ENCODE measurements around the gene PTPRN2.
"Not testable (repeated sequence)": the region's sequence is repeated elsewhere in the genome, so short reads cannot be mapped to it uniquely, and the experiment has no call there.

Gene PTPRN2

GRCh38 chr7:157782041-157782440, 805.6 kb downstream of the PTPRN2 start:
- DNase-seq: peak in 2 of 14 donors; percentile 12 to 22

DNA sequence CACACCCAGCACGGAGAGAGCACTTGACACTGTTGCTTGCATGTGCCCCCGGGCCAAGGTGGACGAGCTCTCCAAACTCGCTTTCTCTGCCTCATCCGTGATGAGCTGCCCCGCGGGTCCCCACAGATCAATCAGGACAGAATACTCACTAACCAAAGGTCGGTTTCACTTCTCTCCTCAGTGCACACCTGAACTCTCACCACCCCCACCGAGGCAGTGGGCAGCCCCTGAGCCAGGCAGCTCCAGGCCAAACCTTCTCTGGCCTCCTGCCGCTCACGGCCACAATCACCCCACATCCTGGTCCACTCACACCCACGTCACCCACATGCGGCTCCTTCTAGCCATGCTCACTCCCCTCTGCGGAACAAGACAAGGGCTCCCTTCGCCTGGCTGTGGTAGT, 806.9 kb downstream of the PTPRN2 start:
- no peak for DNase-seq

GRCh38 chr7:157780312-157780711, 807.3 kb downstream of the PTPRN2 start:
- no peak for DNase-seq

DNA sequence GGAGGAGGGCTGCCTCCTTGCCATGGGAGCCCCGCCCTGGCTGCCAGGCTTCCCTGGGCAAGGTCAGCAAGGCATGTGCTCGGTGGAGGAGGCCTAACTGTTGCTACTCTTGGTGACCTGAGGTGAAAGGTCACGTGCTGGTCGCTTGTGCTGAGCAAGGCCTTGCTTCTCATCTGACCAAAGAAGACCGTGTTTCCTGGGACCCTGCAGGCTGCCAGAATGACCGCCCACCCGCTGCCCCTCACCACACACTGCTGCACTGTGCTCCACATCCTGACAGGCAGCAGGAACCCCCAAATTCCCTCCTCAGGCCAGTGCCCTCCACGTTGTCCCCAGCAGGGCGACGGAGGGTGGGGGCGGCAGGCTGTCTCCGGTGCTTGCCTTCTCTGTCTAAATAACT, 808.4 kb downstream of the PTPRN2 start:
- no peak for DNase-seq

- DNase-seq: not testable (repeated sequence)
Measured at GRCh38 chr7:157777194-157777762, 810.3 kb downstream of the PTPRN2 start.

GRCh38 chr7:157775560-157776332, 811.9 kb downstream of the PTPRN2 start:
- DNase-seq: no peak

- no peak for DNase-seq
Measured at GRCh38 chr7:157775021-157775559, 812.5 kb downstream of the PTPRN2 start.

GRCh38 chr7:157774495-157774894, 813.1 kb downstream of the PTPRN2 start:
- DNase-seq: no peak

DNA sequence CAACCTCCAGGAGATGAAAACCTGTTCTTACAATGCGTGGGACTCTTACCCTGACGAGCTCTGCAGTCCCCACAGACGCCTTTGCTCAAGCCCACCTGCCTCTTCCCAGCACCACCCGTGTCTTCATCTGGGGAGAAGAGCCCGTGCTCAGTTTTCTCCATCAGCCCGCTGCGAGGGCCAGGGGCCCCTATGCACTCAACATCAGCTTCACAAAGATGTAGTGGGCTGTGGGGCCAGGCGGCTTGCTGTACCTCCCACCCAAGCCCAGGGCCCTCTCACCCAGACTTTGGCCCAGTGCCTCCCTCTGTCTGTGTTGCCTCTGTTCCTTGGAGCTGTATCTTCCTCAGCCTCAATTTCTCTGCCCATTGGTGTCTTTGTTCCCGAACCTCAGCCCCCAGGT, 814.3 kb downstream of the PTPRN2 start:
- no peak for DNase-seq

- DNase-seq: no peak
Measured at GRCh38 chr7:157772486-157773130, 815.0 kb downstream of the PTPRN2 start.

GRCh38 chr7:157771689-157772088, 815.9 kb downstream of the PTPRN2 start:
- no peak for DNase-seq

DNA sequence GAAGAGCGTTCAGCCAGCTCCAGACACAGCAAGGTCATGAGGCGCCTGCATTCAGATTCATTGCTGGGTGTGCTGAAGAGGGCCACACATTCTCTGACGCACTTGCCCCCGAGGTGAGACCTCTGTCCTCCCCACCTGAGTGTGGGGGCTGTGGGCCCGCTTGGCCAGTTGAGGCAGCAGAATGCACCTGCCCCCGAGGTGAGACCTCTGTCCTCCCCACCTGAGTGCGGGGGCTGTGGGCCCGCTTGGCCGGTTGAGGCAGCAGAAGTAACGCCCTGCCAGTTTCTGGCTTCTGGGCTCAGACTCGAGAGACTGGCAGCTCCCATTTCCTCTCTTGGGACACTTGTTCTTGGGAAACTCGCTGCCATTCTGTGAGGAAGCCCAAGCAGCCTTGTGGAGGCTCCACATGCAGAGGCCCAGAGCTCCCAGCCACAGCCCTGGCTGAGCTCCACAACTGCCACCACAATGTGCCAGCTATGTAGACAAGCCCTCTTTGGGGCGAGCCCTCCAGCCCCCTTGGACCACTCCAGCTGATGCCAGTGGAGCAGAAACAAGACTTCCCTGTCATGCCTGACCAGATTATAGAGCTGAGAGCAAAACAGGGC, 816.8 kb downstream of the PTPRN2 start:
- no peak for DNase-seq

DNA sequence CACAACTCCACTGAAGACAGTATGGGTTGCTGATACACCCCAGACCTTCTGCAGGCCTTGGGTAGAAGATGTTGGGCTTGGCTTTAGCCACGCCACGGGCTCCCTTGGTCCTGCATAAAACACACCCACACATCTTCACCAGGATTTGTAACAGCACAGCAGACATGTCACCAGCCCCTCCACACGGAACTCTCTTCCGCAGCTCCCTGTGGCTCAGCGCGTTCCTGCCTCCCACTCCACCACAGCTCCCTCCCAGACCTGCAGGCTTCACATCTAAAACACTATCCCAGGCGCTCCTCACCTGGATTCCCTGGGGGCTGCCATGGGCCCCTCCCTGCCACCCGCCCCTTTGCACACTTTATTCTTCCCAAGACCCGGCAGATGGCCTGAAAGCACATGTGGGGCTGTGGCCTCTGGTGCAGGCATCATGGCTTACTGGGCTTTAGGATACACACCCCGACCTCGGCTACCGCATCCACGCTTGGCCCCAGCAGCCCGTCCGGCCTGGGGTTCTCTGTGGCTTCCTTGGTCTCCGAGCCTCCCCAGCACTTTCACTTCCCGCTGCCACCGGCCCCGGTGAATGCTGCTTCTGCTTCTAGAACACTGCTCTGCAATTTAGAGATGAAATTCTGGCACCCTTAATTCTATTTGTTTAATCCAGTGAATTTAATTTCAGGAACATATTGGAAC, 818.0 kb downstream of the PTPRN2 start:
- no peak for DNase-seq

- DNase-seq: no peak
Measured at GRCh38 chr7:157769086-157769485, 818.5 kb downstream of the PTPRN2 start.

DNA sequence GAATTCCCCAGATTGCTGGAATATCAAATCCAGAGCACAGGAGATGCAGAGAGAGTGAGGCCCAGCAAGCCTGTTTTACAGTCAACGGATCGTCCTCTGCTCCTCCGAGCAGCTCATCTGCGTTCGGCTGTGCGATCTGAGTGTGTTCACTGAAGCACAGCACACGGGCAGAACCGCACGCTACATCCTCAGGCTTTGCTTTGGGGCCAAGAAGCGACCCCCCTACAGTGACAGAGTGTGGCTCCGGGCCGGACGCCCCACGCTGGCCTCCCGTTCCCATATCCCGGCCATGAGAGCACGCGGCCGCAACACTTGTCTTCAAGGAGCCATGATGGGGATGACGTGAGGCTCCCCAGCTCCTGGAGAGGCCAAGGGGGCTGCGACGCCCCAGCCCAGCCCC, 819.4 kb downstream of the PTPRN2 start:
- no peak for DNase-seq

DNA sequence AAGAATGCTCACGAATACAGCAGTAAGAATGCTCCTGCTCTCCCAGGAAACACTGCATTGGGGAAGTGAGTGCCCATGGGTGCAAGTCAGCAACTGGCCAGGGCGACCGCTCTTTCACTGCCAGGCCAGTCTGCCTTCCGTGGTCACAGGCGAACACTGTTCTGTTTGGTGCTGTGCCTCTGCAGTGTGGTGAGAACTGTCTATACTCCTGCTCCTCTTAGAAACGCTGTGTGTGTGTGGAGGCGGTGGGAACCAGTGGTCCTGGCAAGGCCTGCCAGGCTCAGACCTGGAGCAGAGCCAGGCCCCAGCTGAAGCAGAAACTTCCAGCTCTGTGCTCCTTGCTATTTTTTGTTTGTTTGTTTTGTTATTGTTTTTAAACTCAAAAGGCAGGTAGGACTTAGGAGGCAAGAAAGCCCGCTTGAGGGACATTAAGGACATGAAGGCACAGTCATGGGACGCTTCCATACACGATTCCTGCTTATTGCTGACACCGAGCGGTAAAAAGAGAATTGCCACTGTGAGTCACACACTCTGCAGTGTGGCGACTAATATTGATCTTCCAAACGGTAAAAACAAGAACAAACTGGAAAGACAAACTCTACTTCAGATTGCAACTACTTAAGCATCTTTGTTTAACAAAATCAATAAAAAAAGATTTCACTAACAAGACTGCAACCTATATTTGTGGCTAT, 820.0 kb downstream of the PTPRN2 start:
- no peak for DNase-seq

DNA sequence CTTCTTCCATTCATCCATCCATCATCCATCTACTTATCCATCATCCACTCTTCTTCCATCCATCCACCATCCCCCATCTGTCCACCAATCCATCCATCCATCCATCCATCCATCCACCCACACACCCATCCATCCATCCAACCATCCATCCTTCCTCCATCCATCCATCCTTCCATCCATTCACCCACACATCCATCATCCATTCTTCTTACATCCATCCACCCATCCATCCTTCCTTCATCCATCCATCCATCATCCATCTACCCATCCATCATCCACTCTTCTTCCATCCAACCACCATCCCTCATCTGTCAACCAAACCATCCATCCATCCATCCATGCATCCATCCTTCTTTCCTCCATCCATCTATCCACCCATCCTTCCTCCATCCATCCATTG, 821.5 kb downstream of the PTPRN2 start:
- DNase-seq: no peak

DNA sequence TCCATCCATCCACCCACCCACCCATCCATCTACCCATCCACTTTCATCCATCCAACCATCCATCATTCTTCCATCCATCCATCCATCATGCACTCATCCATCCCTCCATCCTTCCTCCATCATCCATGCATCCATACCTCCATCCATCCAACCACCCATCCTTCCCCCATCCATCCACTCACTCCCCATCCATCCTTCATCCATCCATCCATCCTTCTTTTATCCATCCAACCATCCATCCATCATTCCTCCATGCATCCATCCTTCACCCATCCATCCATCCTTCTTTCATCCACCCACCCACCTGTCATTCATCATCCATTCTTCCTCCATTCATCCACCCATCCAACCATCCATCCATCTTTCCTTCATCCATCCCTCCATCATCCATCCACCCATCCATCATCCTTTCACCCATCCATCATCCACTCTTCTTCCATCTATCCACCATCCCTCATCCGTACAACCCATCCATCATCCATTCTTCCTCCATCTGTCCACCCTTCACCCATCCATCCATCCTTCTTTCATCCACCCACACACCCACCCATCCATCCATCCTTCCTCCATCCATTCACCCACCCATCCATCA, 822.6 kb downstream of the PTPRN2 start:
- no peak for DNase-seq

DNA sequence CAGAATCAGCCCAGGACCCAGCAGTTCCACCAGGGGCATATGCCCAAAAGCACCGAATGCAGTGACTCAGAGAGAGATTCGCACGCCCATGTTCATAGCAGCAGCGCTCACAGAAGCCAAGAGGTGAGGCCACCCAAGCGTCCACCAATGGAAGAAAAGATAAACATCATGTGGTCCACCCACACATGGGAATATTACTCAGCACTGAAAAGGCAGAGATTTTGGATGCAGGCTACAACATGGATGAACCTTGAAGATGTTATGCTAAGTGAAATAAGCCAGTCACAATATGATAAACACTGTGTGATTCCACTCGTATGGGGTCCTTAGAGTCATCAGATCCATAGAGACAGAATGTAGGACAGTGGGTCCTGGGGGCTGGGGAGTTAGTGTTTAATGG, 823.4 kb downstream of the PTPRN2 start:
- DNase-seq: no peak

DNA sequence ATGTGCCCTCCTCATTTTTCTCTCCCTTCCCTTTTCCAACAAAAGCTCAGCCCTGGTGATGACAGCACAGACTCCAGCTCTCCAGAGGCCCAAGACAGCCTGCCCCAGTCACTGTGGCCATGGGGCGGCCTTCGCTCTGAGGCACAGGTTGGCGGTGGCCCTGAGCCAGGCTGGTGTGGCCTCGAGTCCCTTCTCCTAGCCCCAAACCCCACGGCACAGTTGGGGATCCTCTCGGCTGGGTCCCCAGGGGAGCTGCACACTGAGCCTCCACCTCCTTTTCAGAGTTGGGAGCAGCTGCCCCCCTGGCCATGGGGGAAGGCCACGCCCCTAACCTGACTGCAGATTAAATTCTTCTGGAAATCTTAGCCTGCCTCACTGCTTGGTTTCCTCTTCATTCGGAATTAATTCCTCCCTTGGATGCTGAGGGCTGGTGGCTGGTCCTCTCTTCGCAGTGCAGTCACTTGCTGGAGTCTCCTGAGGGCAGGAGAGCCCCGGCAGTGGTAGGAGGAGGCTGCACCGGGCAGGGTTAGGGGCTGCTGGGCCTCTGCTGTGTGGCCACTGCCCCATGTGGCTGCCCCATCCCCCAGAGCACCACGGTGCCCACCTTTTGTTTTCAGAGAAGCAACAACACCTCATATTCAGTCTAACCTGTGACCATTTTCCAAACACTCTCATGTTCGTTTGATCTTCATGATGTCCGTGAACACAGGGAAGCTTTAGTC, 824.2 kb downstream of the PTPRN2 start:
- no peak for DNase-seq

- DNase-seq: no peak
Measured at GRCh38 chr7:157762824-157763223, 824.8 kb downstream of the PTPRN2 start.
